H1 (cell line): ENCODE data around the gene NOS1AP. TPM values are rescaled to one million over a fixed set of nuclear protein-coding genes. Genes with fewer than 3 reads are reported as not detected.

ENCODE experiments used
- ATF3 ChIP-seq: IDR thresholded peaks from 2 replicates; pipeline ENCODE4 v1.6.1; 2011; ENCODE audit warnings: low read depth, mild to moderate bottlenecking, low read length; ENCODE audit not compliant: insufficient read depth
- CTCF ChIP-seq, 3 experiments: IDR thresholded peaks; 1 replicate in 2 of 3; 2 replicates in 1 of 3; pipeline versions ENCODE4 v1.5.1 to v1.6.1; 2011; ENCODE audit warnings: low read length in 3 of 3, mild to moderate bottlenecking in 3 of 3, inconsistent platforms in 2 of 3, low read depth in 1 of 3, moderate library complexity in 1 of 3; ENCODE audit not compliant: insufficient read depth in 1 of 3; ENCODE audit errors: control extremely low read depth in 1 of 3
- EGR1 ChIP-seq: IDR thresholded peaks from 2 replicates; pipeline ENCODE4 v1.6.1; 2011; ENCODE audit warnings: low read depth, low read length, borderline replicate concordance
- KDM1A ChIP-seq: fragments of 200-600, 300-600 bp; sonication (generic); IDR thresholded peaks from 2 replicates; pipeline ENCODE4 v1.7.1; 2016; ENCODE audit warnings: mild to moderate bottlenecking, low read length, borderline replicate concordance
- MAX ChIP-seq: IDR thresholded peaks from 2 replicates; pipeline ENCODE4 v1.6.1; 2012; ENCODE audit warnings: inconsistent platforms
- RFX5 ChIP-seq: IDR thresholded peaks from 2 replicates; pipeline ENCODE4 v1.6.1; 2011; ENCODE audit warnings: low read depth, low read length, improper control_type of control experiment, borderline replicate concordance
- RXRA ChIP-seq: IDR thresholded peaks from 2 replicates; pipeline ENCODE4 v1.6.1; 2011; ENCODE audit warnings: low read depth, mild to moderate bottlenecking, low read length, moderate library complexity; ENCODE audit not compliant: insufficient read depth
- SIRT6 ChIP-seq: IDR thresholded peaks from one replicate; pipeline ENCODE4 v1.7.1; 2012; ENCODE audit warnings: low read length, inconsistent platforms
- polyA plus RNA-seq, 7 experiments: library from polyadenylated mRNA; depleted of rRNA in 3 of 7; stranded (reverse) in 5 of 7; unstranded in 2 of 7; fragments of >200 nt in 5 of 7; fragments of 200-250 nt in 2 of 7; gene quantifications; 1 replicate in 5 of 7; 2 replicates in 1 of 7; 4 replicates in 1 of 7; pipeline versions ENCODE4 v1.2.1 to v1.2.3, GENCODE V29; 2011 to 2013; ENCODE audit warnings: missing spikeins in 2 of 7, mixed read lengths in 2 of 7
- total RNA-seq: library from RNA; stranded (reverse); fragmentation: NEBNext Ultra II Directional; extraction: Animal tissue kit (Norgen Biotek cat#: 25700); gene quantifications from 2 replicates; pipeline ENCODE4 v1.2.1, GENCODE V29; 2021

NOS1AP gene
- total and polyA plus RNA-seq, 2 of the 8 experiments (the other 6 are each of a cell fraction or from before 2014, with no cell fraction given): 2.4 to 12.1 TPM

- TF ChIP-seq MAX (no peak), RXRA (no peak), RFX5 (no peak), KDM1A (no peak), EGR1 (no peak), CTCF (IDR thresholded peaks at IDR 0.05; ENCODE audit: control extremely low read depth in 1 of 3, insufficient read depth in 1 of 3, low read depth in 1 of 3, low read length in 3 of 3) (no peak), SIRT6 (no peak), ATF3 (no peak)
Observed at GRCh38 chr1:162166917-162167615, 97.6 kb downstream of the NOS1AP start (continued).
